C4-2B (cell line): ENCODE results near the gene ST3GAL5.

Experiments
- ZFX ChIP-seq: fragments of 450-650 bp; IDR thresholded peaks from 2 replicates; pipeline ENCODE4 v1.6.1; 2017
- TF ChIP-seq, protein P1 (sequence below): fragments of 450-650 bp; conservative IDR thresholded peaks from 2 replicates; pipeline ENCODE4 v1.5.1; 2017; ENCODE audit warnings: mild to moderate bottlenecking

DNA sequence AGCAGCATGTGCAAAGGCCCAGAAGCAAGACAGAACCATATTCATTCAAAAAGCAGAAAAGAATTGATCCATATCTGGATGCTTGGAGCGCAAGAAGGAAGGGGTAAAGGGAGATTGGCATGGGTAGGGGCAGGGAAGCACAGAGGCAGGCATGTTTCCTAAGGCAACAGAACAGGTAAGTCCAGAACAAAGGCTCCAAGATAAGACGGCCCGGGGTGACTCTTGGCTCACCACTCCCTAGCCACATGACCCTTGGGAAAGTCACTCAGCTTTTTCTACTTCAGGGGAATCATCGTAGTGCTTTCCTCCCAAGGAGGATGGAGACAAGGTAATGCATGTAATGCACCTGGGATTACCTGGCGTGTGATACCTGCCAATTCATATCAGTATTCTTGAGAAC lies 37.7 kb upstream of the ST3GAL5 start:
- TF ChIP-seq, protein P1, sequence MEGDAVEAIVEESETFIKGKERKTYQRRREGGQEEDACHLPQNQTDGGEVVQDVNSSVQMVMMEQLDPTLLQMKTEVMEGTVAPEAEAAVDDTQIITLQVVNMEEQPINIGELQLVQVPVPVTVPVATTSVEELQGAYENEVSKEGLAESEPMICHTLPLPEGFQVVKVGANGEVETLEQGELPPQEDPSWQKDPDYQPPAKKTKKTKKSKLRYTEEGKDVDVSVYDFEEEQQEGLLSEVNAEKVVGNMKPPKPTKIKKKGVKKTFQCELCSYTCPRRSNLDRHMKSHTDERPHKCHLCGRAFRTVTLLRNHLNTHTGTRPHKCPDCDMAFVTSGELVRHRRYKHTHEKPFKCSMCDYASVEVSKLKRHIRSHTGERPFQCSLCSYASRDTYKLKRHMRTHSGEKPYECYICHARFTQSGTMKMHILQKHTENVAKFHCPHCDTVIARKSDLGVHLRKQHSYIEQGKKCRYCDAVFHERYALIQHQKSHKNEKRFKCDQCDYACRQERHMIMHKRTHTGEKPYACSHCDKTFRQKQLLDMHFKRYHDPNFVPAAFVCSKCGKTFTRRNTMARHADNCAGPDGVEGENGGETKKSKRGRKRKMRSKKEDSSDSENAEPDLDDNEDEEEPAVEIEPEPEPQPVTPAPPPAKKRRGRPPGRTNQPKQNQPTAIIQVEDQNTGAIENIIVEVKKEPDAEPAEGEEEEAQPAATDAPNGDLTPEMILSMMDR: no peak
- no peak for TF ChIP-seq ZFX
